GM19023 (cell line): ENCODE results near the gene DMBT1.

ENCODE experiments used
- ATAC-seq: cut with Tn5 transposase; IDR thresholded peaks from one replicate; pipeline ENCODE4 v1.9.1; 2021; ENCODE audit warnings: mild to moderate bottlenecking, moderate library complexity; ENCODE audit not compliant: unreplicated experiment

The DMBT1 gene

GRCh38 chr10:122548407-122549085 is 12.0 kb upstream of the DMBT1 start:
- no peak for ATAC-seq

DNA sequence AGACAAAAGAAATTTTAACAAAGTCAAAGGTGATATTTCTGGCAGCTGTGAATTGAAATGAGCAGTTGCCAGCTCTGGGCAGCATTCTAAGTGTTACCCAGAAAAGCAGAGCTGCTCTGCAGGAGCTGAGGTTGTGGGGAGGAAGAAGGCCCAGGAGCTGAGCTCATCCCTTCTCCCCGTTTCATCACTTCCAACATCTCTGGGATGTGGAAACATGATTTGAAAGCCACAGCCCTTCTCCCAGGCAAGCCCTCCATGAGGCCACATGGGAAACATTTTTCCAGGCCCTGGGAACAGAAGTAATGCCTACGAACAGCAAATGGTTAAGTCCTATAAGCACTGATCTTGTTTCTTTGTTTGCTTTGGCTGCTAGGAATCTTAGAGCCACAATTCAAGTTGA is 10.9 kb upstream of the DMBT1 start:
- no peak for ATAC-seq

DNA sequence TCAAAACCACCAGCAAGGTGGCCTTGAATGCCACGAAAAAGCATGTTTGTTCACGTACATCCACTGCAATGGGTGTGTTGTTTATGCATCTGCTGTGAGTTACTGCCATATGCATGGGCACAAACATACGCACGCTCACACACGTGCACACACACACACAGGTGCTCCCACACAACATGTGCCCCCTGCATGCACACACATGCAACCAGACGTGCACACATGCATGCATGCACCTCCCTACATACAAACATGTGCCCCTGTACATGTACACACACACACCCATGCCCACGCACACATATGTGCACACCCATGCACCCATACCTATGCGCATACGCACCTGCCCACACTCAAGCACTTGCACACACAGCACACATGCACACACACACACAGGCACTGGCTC is 10.1 kb upstream of the DMBT1 start:
- no peak for ATAC-seq

DNA sequence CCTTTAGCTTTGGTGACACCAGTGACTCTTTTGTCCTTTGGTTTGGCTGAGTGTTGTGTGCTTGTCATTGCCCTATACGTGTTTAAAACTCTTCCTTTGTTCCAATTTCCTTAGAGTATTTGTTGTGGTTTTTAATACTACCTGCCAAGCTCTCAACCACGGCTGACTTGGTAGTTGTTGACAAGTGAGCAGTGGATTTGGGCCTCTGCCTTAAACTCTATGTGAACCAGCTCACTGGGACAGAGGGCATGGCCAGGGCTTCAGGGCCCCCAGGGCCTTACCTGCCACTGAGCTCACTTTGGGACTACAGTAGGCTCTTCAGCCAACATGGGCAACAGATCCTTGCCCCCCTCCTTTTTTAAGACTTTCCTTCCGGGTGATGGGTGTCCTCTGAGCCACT is 9.6 kb upstream of the DMBT1 start:
- ATAC-seq: no peak

- no peak for ATAC-seq
These were observed 9.1 kb upstream of the DMBT1 start for GRCh38 chr10:122551450-122551849.

- no peak for ATAC-seq
These were observed 7.2 kb upstream of the DMBT1 start for GRCh38 chr10:122553341-122553740.

DNA sequence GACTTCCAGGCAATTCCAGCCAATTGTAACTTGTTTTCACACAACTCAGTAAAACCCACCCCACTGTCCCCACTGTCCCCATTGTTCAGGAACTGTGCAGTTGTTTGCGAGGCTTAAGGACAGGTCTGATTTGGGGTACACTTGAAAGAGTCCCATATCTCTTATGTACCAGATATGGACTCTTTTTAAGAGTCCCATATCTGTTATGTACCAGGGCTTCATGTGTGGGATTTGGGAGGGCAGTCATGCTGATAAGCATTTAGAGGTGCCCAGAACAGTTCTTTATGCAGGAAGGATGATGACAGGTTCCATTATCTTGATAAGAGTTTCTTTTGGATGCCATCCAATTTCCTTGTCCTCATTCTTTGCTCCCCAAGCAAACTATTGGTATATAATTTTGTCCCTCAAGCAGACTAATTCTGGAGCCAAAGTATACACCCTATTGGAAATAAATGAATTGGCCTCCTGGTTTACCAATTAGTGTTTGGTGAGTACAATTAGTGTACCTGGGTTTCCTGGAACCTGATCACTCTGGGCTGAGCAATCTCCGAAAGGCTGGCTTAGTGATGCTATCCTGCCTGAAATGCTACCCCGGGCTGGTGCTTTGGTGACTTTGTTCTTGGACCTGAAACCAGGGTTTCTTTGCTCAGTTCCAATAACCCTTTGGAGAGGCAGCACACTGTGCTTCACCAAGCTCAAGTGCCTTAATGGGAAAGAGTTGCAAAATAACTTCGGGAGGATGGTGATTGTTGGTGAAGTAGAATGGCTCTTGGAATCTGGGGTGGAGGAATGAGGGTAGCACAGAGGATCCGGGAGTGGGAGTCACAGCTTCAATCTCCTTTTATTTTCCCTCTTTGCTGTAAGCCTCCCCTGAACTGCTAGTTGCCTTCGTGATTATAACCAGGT is 6.2 kb upstream of the DMBT1 start:
- no peak for ATAC-seq

DNA sequence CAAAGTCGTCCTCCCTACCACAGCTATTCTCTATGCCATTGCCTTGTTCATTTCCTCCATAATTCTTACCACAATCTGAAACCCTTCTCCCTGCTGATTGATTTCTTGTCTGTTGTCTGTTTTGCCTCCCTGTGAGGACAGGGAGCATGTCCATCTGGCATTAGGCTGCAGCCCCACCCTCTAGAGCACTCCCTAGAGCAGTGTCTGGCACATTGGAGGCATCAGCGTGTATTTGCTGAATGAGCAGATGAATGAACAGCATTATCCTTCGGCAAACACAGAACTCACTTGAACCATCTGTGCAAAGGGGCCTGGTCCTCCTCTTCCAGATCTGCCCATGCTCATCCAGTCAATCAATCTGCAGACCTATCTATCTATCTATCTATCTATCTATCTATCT is 5.1 kb upstream of the DMBT1 start:
- no peak for ATAC-seq

DNA sequence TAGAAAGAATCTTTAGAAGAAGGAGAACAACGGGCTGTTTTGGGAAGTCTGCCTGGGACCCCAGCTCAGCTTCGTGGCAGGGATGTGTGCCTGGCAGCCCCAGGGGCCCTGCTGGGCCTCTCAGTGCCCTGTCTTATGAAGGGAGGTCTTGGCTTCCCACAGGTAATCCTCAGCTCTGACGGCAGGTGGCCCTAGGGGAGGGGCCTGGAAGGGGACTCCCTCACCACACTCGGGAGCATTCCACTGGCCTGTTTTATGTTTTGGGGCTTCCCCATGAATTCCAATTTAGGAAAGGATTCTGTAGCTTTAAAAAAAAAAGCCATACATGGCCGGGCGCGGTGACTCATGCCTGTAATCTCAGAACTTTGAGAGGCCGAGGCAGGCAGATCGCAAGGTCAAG is 3.0 kb upstream of the DMBT1 start:
- ATAC-seq: no peak

- ATAC-seq: no peak
These were observed 2.1 kb upstream of the DMBT1 start for GRCh38 chr10:122558452-122558851.

DNA sequence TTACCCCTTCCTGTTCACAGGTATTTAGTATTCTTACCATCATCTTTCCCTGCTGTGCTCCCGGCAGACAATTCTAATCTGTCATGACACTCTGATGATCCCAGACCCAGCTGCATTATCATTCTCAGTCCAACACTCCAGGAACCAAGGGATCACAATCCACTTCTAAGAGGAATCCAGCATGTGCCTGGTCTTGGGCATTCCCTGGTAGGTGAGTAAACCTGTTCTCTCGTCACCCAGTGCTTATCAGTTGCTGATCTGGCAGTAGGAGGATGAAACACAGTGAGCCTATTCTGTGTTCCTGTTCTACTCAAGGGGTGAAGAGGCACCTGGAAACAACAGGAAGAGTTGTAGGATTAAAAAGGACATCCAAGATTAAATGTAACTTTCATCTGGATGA is 1.3 kb upstream of the DMBT1 start:
- no peak for ATAC-seq

- ATAC-seq: no peak
These were observed 658 bp downstream of the DMBT1 start for GRCh38 chr10:122561212-122561611.

DNA sequence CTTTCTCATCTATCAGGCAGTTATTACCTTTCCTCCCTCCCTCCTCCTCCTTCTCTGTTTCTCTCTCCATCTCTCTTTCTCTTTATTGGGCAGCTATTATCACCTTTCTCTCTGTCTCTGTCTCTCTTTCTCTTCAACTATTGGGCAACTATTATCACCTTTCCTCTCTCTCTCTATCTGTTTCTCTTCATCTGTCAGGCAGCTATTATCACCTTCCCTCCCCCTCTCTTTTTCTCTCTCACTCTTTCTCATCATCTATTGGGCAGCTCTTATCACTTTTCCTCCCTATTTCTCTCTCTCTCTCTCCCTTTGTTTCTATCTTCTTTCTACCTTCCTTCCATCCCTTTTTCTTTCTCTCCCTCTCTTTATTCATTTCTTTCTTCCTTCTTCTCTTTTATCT is 1.2 kb downstream of the DMBT1 start:
- no peak for ATAC-seq

GRCh38 chr10:122564980-122565379 is 4.4 kb downstream of the DMBT1 start:
- ATAC-seq: no peak

GRCh38 chr10:122565766-122566206 is 5.2 kb downstream of the DMBT1 start:
- no peak for ATAC-seq

- no peak for ATAC-seq
These were observed 6.1 kb downstream of the DMBT1 start for GRCh38 chr10:122566632-122567031.

GRCh38 chr10:122567056-122567660 is 6.6 kb downstream of the DMBT1 start:
- no peak for ATAC-seq

DNA sequence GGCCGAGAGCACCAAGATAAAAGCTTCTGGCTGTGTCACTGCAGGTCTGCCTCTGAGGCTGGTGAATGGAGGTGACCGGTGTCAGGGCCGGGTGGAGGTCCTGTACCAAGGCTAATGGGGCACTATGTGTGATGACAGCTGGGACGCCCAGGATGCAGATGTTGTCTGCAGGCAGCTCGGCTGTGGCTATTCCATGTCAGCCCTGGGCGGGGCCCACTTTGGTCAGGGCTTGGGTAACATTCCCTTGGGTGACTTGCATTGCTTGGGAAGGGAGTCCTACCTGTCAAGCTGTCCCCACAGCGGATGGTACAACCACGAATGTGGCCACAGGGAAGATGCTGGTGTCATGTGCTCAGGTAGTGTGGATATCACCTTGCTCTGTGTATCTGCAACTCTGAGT is 8.0 kb downstream of the DMBT1 start:
- ATAC-seq: no peak

DNA sequence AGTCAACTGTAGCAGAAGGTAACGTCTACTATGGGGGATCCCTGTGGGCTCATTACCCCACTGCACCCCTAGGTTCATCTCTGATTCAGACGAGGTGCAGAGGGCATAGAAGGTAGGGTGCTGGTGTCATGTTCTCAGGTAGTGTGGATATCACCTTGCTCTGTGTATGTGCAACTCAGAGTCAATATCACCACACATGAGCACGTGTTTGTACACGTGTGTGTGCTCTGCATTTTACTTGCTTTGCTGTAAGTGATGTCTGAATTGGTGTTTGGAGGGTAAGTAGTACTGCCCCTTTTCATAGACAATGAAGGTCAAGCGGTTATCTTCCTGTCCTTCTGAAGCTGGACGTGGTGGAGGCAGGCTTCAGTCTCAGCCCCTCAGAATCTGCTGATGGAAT is 10.4 kb downstream of the DMBT1 start:
- no peak for ATAC-seq

DNA sequence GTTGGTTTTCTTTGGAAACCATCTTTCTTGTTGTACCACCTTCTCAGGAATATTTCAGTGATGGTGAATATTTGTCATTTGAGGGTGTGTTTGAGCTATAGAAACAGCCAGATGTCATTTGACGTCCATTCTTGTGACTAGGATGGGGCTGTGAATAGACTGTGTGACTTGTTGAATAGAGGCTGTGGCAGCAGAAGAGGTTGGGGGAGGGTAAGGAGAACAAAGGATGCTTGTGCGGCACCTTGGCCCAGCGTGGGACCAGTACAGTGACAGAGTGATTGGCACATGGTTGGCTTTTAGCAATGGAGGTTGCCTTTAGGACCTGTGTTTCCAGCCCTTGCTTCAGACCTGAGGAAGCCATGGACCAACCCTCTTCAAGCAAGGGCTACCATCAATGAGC is 11.3 kb downstream of the DMBT1 start:
- no peak for ATAC-seq

- no peak for ATAC-seq
These were observed 15.2 kb downstream of the DMBT1 start for GRCh38 chr10:122575776-122576175.

GRCh38 chr10:122576291-122576690 is 15.7 kb downstream of the DMBT1 start:
- ATAC-seq: no peak
